H9 (cell line): Measurements from ENCODE around the gene COTL1. TPM values are rescaled to one million over a fixed set of nuclear protein-coding genes. Genes with fewer than 3 reads are reported as not detected.

Experiments
- DNase-seq: peaks from one replicate; pipeline ENCODE4 v3.0.0-alpha.2; 2017
- H2AFZ ChIP-seq: one replicate; pipeline ENCODE4 v1.6.1; 2013; ENCODE audit warnings: mild to moderate bottlenecking, low read length, control low read depth, moderate library complexity
- H2AK5ac ChIP-seq: 2 replicates; pipeline ENCODE4 v1.6.1; 2013; ENCODE audit warnings: low read length, control low read depth, mixed read lengths; ENCODE audit not compliant: insufficient read length
- H2BK120ac ChIP-seq: one replicate; pipeline ENCODE4 v1.6.1; 2013; ENCODE audit warnings: low read depth, mild to moderate bottlenecking, low read length, control low read depth, inconsistent platforms; ENCODE audit not compliant: poor library complexity, severe bottlenecking
- H2BK12ac ChIP-seq: 2 replicates; pipeline ENCODE4 v1.6.1; 2013; ENCODE audit warnings: low read length, control low read depth, mixed read lengths, low read depth; ENCODE audit not compliant: insufficient read length
- H2BK15ac ChIP-seq: 2 replicates; pipeline ENCODE4 v1.6.1; 2013; ENCODE audit warnings: low read depth, low read length, control low read depth
- H2BK20ac ChIP-seq: one replicate; pipeline ENCODE4 v1.6.1; 2013; ENCODE audit warnings: low read depth, mild to moderate bottlenecking, low read length, control low read depth, inconsistent platforms; ENCODE audit not compliant: poor library complexity, severe bottlenecking
- H2BK5ac ChIP-seq: 2 replicates; pipeline ENCODE4 v1.6.1; 2013; ENCODE audit warnings: low read length, control low read depth, mixed read lengths; ENCODE audit not compliant: insufficient read length
- H3K14ac ChIP-seq: 2 replicates; pipeline ENCODE4 v1.6.1; 2013; ENCODE audit warnings: low read length, control low read depth; ENCODE audit not compliant: insufficient read depth
- H3K18ac ChIP-seq: 2 replicates; pipeline ENCODE4 v1.6.1; 2013; ENCODE audit warnings: low read depth, mild to moderate bottlenecking, mixed read lengths, low read length, control low read depth; ENCODE audit not compliant: insufficient read length
- H3K23ac ChIP-seq: 2 replicates; pipeline ENCODE4 v1.6.1; 2013; ENCODE audit warnings: low read length, control low read depth, mixed read lengths, low read depth; ENCODE audit not compliant: insufficient read length
- H3K23me2 ChIP-seq: 2 replicates; pipeline ENCODE4 v1.6.1; 2013; ENCODE audit warnings: low read depth, mild to moderate bottlenecking, mixed read lengths, low read length, control low read depth; ENCODE audit not compliant: insufficient read length, poor library complexity, severe bottlenecking
- H3K27ac ChIP-seq: 2 replicates; pipeline ENCODE4 v1.5.1; 2013; ENCODE audit warnings: low read length, control low read depth, mixed read lengths, low read depth; ENCODE audit not compliant: insufficient read length
- H3K27me3 ChIP-seq: 2 replicates; pipeline ENCODE4 v1.6.1; 2013; ENCODE audit warnings: low read length, control low read depth, inconsistent platforms; ENCODE audit not compliant: insufficient read depth
- H3K4ac ChIP-seq: 2 replicates; pipeline ENCODE4 v1.6.1; 2013; ENCODE audit warnings: low read depth, mild to moderate bottlenecking, control low read depth, inconsistent platforms, low read length, moderate library complexity
- H3K4me1 ChIP-seq: 2 replicates; pipeline ENCODE4 v1.6.1; 2013; ENCODE audit warnings: low read length, control low read depth, inconsistent platforms; ENCODE audit not compliant: insufficient read depth
- H3K4me2 ChIP-seq: 2 replicates; pipeline ENCODE4 v1.6.1; 2013; ENCODE audit warnings: low read length, control low read depth, mixed read lengths; ENCODE audit not compliant: insufficient read length, insufficient read depth
- H3K56ac ChIP-seq: 2 replicates; pipeline ENCODE4 v1.6.1; 2013; ENCODE audit warnings: low read depth, mild to moderate bottlenecking, mixed read lengths, low read length, control low read depth; ENCODE audit not compliant: insufficient read length
- H3K79me1 ChIP-seq: 2 replicates; pipeline ENCODE4 v1.6.1; 2013; ENCODE audit warnings: low read depth, mild to moderate bottlenecking, moderate library complexity, low read length, control low read depth, inconsistent platforms; ENCODE audit not compliant: insufficient read depth, poor library complexity, severe bottlenecking
- H3K79me2 ChIP-seq: 2 replicates; pipeline ENCODE4 v1.6.1; 2013; ENCODE audit warnings: low read length, control low read depth, inconsistent platforms; ENCODE audit not compliant: insufficient read depth
- H3K9ac ChIP-seq: 2 replicates; pipeline ENCODE4 v1.6.1; 2013; ENCODE audit warnings: low read length, control low read depth, mixed read lengths; ENCODE audit not compliant: insufficient read length; ENCODE audit errors: extremely low read depth
- H3K9me3 ChIP-seq: one replicate; pipeline ENCODE4 v1.6.1; 2013; ENCODE audit warnings: low read depth, low read length, inconsistent platforms; ENCODE audit not compliant: control insufficient read depth
- H3T11ph ChIP-seq: one replicate; pipeline ENCODE4 v1.6.1; 2013; ENCODE audit warnings: mild to moderate bottlenecking, low read length, control low read depth, inconsistent platforms
- H4K20me1 ChIP-seq: one replicate; pipeline ENCODE4 v1.6.1; 2013; ENCODE audit not compliant: control insufficient read depth, insufficient read length, insufficient read depth
- H4K5ac ChIP-seq: 2 replicates; pipeline ENCODE4 v1.6.1; 2013; ENCODE audit warnings: low read depth, mild to moderate bottlenecking, mixed read lengths, low read length, control low read depth; ENCODE audit not compliant: insufficient read length
- H4K8ac ChIP-seq: replicated peaks from 2 replicates; pipeline ENCODE4 v1.6.1; 2013; ENCODE audit warnings: low read length, control low read depth, mixed read lengths, low read depth; ENCODE audit not compliant: insufficient read length
- H4K91ac ChIP-seq: 2 replicates; pipeline ENCODE4 v1.6.1; 2013; ENCODE audit warnings: low read depth, mild to moderate bottlenecking, moderate library complexity, mixed read lengths, low read length, control low read depth; ENCODE audit not compliant: insufficient read length
- H3K27ac Mint-ChIP-seq, 3 experiments: 2 replicates in 2 of 3; 3 replicates in 1 of 3; pipeline ENCODE4 v1.8.0; 2020 to 2021; ENCODE audit warnings: mixed read lengths in 3 of 3, mild to moderate bottlenecking in 1 of 3, moderate library complexity in 1 of 3
- H3K27me3 Mint-ChIP-seq: 2 replicates; pipeline ENCODE4 v1.8.0; 2021; ENCODE audit warnings: low read depth, mild to moderate bottlenecking, moderate library complexity, mixed read lengths
- H3K36me3 Mint-ChIP-seq, 3 experiments: 2 replicates in 2 of 3; 3 replicates in 1 of 3; pipeline ENCODE4 v1.8.0; 2020 to 2021; ENCODE audit warnings: low read depth in 3 of 3, mixed read lengths in 3 of 3; ENCODE audit not compliant: insufficient read depth in 1 of 3
- H3K4me1 Mint-ChIP-seq, 2 experiments: 2 replicates each; pipeline ENCODE4 v1.8.0; 2020; ENCODE audit warnings: mixed read lengths in 2 of 2
- H3K4me3 Mint-ChIP-seq, 2 experiments: 2 replicates in 1 of 2; 3 replicates in 1 of 2; pipeline ENCODE4 v1.8.0; 2020 to 2021; ENCODE audit warnings: mild to moderate bottlenecking in 2 of 2, mixed read lengths in 2 of 2, moderate library complexity in 1 of 2
- H3K9me3 Mint-ChIP-seq, 2 experiments: 2 replicates in 1 of 2; 3 replicates in 1 of 2; pipeline ENCODE4 v1.8.0; 2020; ENCODE audit warnings: mild to moderate bottlenecking in 2 of 2, mixed read lengths in 2 of 2, moderate library complexity in 1 of 2
- CTCF ChIP-seq: fragments of 200-600 bp; sonication (generic); conservative IDR thresholded peaks from 3 replicates; pipeline ENCODE4 v1.8.0; 2021; ENCODE audit warnings: antibody characterized with exemption, mild to moderate bottlenecking
- WGBS: extraction: QIAGEN DNeasy Blood & Tissue Kit; methylation state at CpG from one replicate; pipeline ENCODE4 v1.1.7; 2013; ENCODE audit warnings: missing lambda C conversion rate, low lambda C conversion rate, mixed read lengths; ENCODE audit not compliant: insufficient read length; ENCODE audit errors: extremely low coverage; 5-methylcytosine and 5-hydroxymethylcytosine counted together
- total RNA-seq: library from RNA; stranded (reverse); gene quantifications from 2 replicates; pipeline ENCODE4 v1.2.1, GENCODE V29; 2021

The COTL1 gene
- total RNA-seq, 1 experiment from 2014 or later = 81.4 TPM

GRCh38 chr16:84611041-84611440, 6.8 kb downstream of the COTL1 start:
- H4K20me1 ChIP-seq = no peaks in the 10 kb centered on the region

More at GRCh38 chr16:84611041-84611440, 6.8 kb downstream of the COTL1 start:
- Histone ChIP-seq H3K4ac (no peak overlapping the region), H2BK15ac (no peak overlapping the region), H3K27me3 (no peaks in the 10 kb centered on the region), H2BK12ac (no peak overlapping the region), H3T11ph (no peak overlapping the region), H3K23me2 (no peaks in the 10 kb centered on the region), H4K8ac (no peak overlapping the region), H3K79me1 (peaks cover 8% of the 10 kb centered on the region), H2BK5ac (no peak overlapping the region), H4K91ac (no peak overlapping the region), H3K18ac (no peak overlapping the region), H2AK5ac (no peak overlapping the region), H3K4me1 (no peaks in the 10 kb centered on the region), H3K23ac (no peak overlapping the region), H2BK20ac (no peak overlapping the region), H3K14ac (no peak overlapping the region), H3K4me2 (no peak overlapping the region), H2AFZ (no peak overlapping the region), H3K9me3 (no peaks in the 10 kb centered on the region), H3K79me2 (peaks cover 9% of the 10 kb centered on the region; the same call in 1 of the 2 replicates), H2BK120ac (no peak overlapping the region), H4K5ac (no peak overlapping the region), H3K27ac (no peak overlapping the region), H3K9ac (no peak overlapping the region), H3K56ac (no peak overlapping the region)
- no peak for TF ChIP-seq CTCF
- Mint-ChIP-seq H3K9me3 (no peaks in the 10 kb centered on the region), H3K4me3 (no peak overlapping the region), H3K4me1 (peaks cover 14 to 22% of the 10 kb centered on the region in 2 experiments), H3K27me3 (peaks cover 1% of the 10 kb centered on the region; the same call in 1 of the 2 replicates), H3K27ac (no peak overlapping the region), H3K36me3 (peaks cover 5 to 19% (median 13%) of the 10 kb centered on the region in 3 experiments)
- no peak for DNase-seq
- WGBS = no CpG with 5 or more reads among the region's 4 CpGs
